HCT116 (cell line): Measurements from ENCODE around the gene DRAP1.

Experiments used
- CBX3 ChIP-seq: IDR thresholded peaks from 2 replicates; pipeline ENCODE4 v1.6.1; 2012; ENCODE audit warnings: low read depth
- ELF1 ChIP-seq: IDR thresholded peaks from 2 replicates; pipeline ENCODE4 v1.6.1; 2012; ENCODE audit warnings: low read depth, borderline replicate concordance
- EZH2 ChIP-seq: fragments of 200-600 bp; sonication (generic); IDR thresholded peaks from 2 replicates; pipeline ENCODE4 v1.6.1; 2017; ENCODE audit warnings: antibody characterized with exemption, mixed run types
- EZH2phosphoT487 ChIP-seq: fragments of 200-600 bp; IDR thresholded peaks from 2 replicates; pipeline ENCODE4 v1.6.1; 2018; ENCODE audit warnings: antibody characterized with exemption, borderline replicate concordance
- POLR2A ChIP-seq: IDR thresholded peaks from 2 replicates; pipeline ENCODE4 v1.7.0; 2011; ENCODE audit warnings: borderline replicate concordance; ENCODE audit not compliant: insufficient read depth, insufficient read length; ENCODE audit errors: extremely low read depth
- POLR2AphosphoS5 ChIP-seq: IDR thresholded peaks from 2 replicates; pipeline ENCODE4 v1.6.1; 2011; ENCODE audit warnings: mild to moderate bottlenecking, low read depth, low read length, moderate library complexity
- RAD21 ChIP-seq: IDR thresholded peaks from 2 replicates; pipeline ENCODE4 v1.6.1; 2012; ENCODE audit warnings: low read depth, mild to moderate bottlenecking
- SIN3A ChIP-seq: IDR thresholded peaks from 2 replicates; pipeline ENCODE4 v1.6.1; 2012; ENCODE audit warnings: low read depth
- SP1 ChIP-seq: IDR thresholded peaks from 2 replicates; pipeline ENCODE4 v1.6.1; 2012; ENCODE audit warnings: low read depth
- SRF ChIP-seq: IDR thresholded peaks from 2 replicates; pipeline ENCODE4 v1.6.1; 2012; ENCODE audit warnings: low read depth
- YY1 ChIP-seq: IDR thresholded peaks from 2 replicates; pipeline ENCODE4 v1.6.1; 2011; ENCODE audit warnings: low read length, low read depth, moderate library complexity, mild to moderate bottlenecking; ENCODE audit not compliant: insufficient replicate concordance; ENCODE audit errors: extremely low read depth
- TF ChIP-seq, protein P1 (sequence below), 3 experiments: fragments of 200-600 bp in 1 of 3; sonication (generic) in 1 of 3; IDR thresholded peaks in 2 of 3; conservative IDR thresholded peaks in 1 of 3; 2 replicates each; pipeline ENCODE4 v1.5.1; 2012 to 2017; ENCODE audit warnings: low read depth in 2 of 3, low read length in 2 of 3, antibody characterized with exemption in 1 of 3, borderline replicate concordance in 1 of 3, control low read depth in 1 of 3, mild to moderate bottlenecking in 1 of 3, mixed read lengths in 1 of 3, mixed run types in 1 of 3, moderate library complexity in 1 of 3; ENCODE audit not compliant: insufficient read depth in 1 of 3
- TF ChIP-seq, protein P2 (sequence below): IDR thresholded peaks from 2 replicates; pipeline ENCODE4 v1.6.1; 2012

DNA sequence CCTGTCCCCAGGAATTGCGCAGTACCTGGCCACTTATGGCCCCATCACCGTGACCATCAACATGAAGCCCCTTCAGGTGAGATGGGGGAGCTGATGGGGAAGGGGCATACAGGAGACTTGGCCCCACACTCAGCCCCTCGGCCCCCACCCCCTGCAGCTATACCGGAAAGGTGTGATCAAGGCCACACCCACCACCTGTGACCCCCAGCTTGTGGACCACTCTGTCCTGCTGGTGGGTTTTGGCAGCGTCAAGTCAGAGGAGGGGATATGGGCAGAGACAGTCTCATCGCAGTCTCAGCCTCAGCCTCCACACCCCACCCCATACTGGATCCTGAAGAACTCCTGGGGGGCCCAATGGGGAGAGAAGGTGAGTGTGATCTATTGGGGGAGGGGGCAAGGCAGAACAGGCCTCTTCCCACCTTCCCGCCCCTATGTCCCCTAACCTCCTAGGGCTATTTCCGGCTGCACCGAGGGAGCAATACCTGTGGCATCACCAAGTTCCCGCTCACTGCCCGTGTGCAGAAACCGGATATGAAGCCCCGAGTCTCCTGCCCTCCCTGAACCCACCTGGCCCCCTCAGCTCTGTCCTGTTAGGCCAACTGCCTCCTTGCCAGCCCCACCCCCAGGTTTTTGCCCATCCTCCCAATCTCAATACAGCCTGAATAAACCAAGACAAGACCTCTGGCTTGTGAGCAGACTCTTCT lies 36.0 kb upstream of the DRAP1 start:
- TF ChIP-seq POLR2A (no peak), EZH2phosphoT487 (no peak), EZH2 (no peak), POLR2AphosphoS5 (no peak), SP1 (no peak), YY1 (no peak), CBX3 (no peak), RAD21 (no peak), ELF1 (no peak), SIN3A (no peak), SRF (no peak)
- TF ChIP-seq, protein P1, sequence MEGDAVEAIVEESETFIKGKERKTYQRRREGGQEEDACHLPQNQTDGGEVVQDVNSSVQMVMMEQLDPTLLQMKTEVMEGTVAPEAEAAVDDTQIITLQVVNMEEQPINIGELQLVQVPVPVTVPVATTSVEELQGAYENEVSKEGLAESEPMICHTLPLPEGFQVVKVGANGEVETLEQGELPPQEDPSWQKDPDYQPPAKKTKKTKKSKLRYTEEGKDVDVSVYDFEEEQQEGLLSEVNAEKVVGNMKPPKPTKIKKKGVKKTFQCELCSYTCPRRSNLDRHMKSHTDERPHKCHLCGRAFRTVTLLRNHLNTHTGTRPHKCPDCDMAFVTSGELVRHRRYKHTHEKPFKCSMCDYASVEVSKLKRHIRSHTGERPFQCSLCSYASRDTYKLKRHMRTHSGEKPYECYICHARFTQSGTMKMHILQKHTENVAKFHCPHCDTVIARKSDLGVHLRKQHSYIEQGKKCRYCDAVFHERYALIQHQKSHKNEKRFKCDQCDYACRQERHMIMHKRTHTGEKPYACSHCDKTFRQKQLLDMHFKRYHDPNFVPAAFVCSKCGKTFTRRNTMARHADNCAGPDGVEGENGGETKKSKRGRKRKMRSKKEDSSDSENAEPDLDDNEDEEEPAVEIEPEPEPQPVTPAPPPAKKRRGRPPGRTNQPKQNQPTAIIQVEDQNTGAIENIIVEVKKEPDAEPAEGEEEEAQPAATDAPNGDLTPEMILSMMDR (IDR thresholded peaks at IDR 0.05 in 2 of 3, conservative IDR thresholded peaks at IDR 0.05 in 1 of 3; ENCODE audit: borderline replicate concordance in 1 of 3, insufficient read depth in 1 of 3, low read depth in 2 of 3, low read length in 2 of 3): no peak
- TF ChIP-seq, protein P2, sequence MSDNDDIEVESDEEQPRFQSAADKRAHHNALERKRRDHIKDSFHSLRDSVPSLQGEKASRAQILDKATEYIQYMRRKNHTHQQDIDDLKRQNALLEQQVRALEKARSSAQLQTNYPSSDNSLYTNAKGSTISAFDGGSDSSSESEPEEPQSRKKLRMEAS: no peak
